Measurements from ENCODE around the gene NBEAL2. TPM values are rescaled to one million over a fixed set of nuclear protein-coding genes. Genes with fewer than 3 reads are reported as not detected.

NBEAL2 gene
- total RNA-seq, 1 donor, result 62.7 TPM

DNA sequence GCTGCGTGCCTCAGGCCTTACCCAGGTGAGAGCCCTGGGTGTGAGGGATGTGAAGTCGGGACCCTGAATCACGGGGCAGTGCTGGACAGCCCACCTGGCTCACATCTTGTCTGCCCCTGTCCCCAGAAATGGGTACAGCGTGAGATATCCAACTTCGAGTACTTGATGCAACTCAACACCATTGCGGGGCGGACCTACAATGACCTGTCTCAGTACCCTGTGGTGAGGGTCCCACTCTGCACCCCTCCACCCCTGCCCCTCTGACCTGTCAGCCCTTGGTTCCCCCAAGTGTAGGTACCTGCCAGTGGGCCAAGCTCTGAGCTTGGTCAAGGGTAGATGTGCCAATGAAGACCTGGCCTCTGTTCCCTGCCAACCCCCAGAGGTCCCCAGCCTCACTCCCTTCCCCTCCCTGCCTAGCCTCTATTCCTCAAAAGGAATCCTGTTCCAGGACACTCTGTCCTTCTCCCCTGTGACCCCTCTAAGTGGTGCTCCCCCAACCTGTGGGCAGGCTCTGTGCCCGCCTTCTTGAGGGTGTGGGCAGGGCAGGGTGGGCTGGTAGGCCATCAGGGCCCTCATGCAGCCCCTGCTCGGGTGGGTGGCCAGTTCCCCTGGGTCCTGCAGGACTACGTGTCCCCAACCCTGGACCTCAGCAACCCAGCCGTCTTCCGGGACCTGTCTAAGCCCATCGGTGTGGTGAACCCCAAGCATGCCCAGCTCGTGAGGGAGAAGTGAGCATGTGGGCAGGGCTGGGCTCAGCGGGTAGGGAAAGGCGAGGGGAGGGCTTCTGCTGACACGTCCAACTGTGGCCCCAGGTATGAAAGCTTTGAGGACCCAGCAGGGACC lies 25.1 kb downstream of the NBEAL2 start:
- Histone ChIP-seq H3K9me3 (ENCODE audit: low read depth, low read length) (no peaks in the 10 kb centered on the region), H3K4me3 (ENCODE audit: low read length) (no peak overlapping the region), H3K4me1 (ENCODE audit: insufficient read depth, low read length) (peaks cover 9% of the 10 kb centered on the region), H3K27me3 (ENCODE audit: insufficient read depth, low read length) (no peaks in the 10 kb centered on the region)

DNA sequence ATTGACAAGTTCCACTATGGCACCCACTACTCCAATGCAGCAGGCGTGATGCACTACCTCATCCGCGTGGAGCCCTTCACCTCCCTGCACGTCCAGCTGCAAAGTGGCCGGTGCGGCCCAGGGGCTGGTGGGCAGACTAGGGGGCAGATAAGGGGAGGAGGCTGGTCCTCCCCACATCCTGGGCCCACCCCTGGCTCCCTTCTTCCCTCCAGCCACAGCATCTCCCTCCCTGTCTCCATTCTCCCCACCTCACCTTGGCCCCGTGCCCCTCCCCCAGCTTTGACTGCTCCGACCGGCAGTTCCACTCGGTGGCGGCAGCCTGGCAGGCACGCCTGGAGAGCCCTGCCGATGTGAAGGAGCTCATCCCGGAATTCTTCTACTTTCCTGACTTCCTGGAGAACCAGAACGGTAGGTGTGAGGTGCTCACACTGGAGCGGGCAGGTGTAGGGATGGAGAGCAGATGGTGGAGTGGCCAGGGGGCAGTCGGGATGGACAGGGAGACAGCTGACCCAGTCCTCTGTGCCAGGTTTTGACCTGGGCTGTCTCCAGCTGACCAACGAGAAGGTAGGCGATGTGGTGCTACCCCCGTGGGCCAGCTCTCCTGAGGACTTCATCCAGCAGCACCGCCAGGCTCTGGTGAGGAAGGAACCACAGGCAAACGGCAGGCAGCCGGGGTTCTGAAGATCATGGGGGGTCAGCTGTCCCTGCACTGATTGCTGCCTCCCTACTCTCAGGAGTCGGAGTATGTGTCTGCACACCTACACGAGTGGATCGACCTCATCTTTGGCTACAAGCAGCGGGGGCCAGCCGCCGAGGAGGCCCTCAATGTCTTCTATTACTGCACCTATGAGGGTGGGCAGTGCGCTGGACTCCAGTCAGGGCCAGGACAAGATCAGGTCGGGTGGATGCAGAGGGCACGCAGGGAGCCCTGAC lies 26.0 kb downstream of the NBEAL2 start:
- H3K4me3 ChIP-seq (ENCODE audit: low read length), result no peak overlapping the region
- peaks cover 16% of the 10 kb centered on the region for H3K4me1 ChIP-seq (ENCODE audit: insufficient read depth, low read length)
- H3K27me3 ChIP-seq (ENCODE audit: insufficient read depth, low read length), result no peaks in the 10 kb centered on the region
- no peaks in the 10 kb centered on the region for H3K9me3 ChIP-seq (ENCODE audit: low read depth, low read length)

GRCh38 chr3:47006145-47006651 lies 26.7 kb downstream of the NBEAL2 start:
- no peaks in the 10 kb centered on the region for H3K27me3 ChIP-seq (ENCODE audit: insufficient read depth, low read length)
- H3K9me3 ChIP-seq (ENCODE audit: low read depth, low read length), result no peaks in the 10 kb centered on the region
- H3K4me3 ChIP-seq (ENCODE audit: low read length), result no peak overlapping the region
- H3K4me1 ChIP-seq (ENCODE audit: insufficient read depth, low read length), result peaks cover 16% of the 10 kb centered on the region

- H3K4me1 ChIP-seq (ENCODE audit: insufficient read depth, low read length), result peaks cover 16% of the 10 kb centered on the region
- H3K27me3 ChIP-seq (ENCODE audit: insufficient read depth, low read length), result no peaks in the 10 kb centered on the region
- no peaks in the 10 kb centered on the region for H3K9me3 ChIP-seq (ENCODE audit: low read depth, low read length)
- no peak overlapping the region for H3K4me3 ChIP-seq (ENCODE audit: low read length)
These were observed 27.5 kb downstream of the NBEAL2 start for GRCh38 chr3:47007001-47007400.

DNA sequence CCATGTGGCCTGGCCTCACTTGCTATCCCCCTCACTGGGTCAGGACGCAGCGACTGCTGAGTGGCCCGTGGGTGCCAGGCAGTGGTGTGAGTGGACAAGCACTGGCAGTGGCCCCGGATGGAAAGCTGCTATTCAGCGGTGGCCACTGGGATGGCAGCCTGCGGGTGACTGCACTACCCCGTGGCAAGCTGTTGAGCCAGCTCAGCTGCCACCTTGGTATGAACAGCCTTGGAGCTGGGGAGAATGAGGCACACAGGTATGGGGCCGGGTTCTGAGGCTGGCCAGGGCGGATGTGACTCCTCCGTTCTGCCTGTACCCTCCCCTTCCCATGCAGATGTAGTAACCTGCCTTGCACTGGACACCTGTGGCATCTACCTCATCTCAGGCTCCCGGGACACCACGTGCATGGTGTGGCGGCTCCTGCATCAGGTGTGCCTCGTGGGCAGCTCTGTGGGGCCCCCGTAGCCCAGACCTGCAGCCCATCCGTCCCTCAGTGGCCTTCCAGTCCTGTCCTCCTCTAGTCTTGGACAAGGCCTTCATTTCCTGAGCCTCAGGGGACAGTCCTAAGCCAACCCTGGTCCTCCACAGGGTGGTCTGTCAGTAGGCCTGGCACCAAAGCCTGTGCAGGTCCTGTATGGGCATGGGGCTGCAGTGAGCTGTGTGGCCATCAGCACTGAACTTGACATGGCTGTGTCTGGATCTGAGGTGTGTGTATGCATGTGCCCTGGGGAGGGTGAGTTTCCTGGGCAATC lies 28.2 kb downstream of the NBEAL2 start:
- Histone ChIP-seq H3K9me3 (ENCODE audit: low read depth, low read length) (no peaks in the 10 kb centered on the region), H3K4me1 (ENCODE audit: insufficient read depth, low read length) (peaks cover 16% of the 10 kb centered on the region), H3K4me3 (ENCODE audit: low read length) (no peak overlapping the region), H3K27me3 (ENCODE audit: insufficient read depth, low read length) (no peaks in the 10 kb centered on the region)

DNA sequence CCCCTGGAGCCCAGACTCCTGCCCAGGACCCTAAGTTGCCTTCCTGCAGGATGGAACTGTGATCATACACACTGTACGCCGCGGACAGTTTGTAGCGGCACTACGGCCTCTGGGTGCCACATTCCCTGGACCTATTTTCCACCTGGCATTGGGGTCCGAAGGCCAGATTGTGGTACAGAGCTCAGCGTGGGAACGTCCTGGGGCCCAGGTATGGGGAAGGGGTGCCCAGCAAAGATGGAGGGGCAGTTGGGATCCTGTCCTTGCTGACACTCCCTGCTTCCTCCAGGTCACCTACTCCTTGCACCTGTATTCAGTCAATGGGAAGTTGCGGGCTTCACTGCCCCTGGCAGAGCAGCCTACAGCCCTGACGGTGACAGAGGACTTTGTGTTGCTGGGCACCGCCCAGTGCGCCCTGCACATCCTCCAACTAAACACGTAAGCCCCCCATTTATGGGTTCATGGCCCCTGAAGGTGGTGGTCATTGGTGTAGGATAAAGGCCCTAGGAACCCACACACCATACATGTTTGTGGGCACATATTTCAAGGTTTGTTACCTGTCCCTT lies 28.8 kb downstream of the NBEAL2 start:
- Histone ChIP-seq H3K27me3 (ENCODE audit: insufficient read depth, low read length) (no peaks in the 10 kb centered on the region), H3K4me3 (ENCODE audit: low read length) (no peak overlapping the region), H3K9me3 (ENCODE audit: low read depth, low read length) (no peaks in the 10 kb centered on the region), H3K4me1 (ENCODE audit: insufficient read depth, low read length) (peaks cover 16% of the 10 kb centered on the region)

- Histone ChIP-seq H3K4me1 (ENCODE audit: insufficient read depth, low read length) (peaks cover 16% of the 10 kb centered on the region), H3K27me3 (ENCODE audit: insufficient read depth, low read length) (no peaks in the 10 kb centered on the region), H3K4me3 (ENCODE audit: low read length) (peak overlapping the region; percentile 31)
These were observed 29.4 kb downstream of the NBEAL2 start for GRCh38 chr3:47008851-47009224.

DNA sequence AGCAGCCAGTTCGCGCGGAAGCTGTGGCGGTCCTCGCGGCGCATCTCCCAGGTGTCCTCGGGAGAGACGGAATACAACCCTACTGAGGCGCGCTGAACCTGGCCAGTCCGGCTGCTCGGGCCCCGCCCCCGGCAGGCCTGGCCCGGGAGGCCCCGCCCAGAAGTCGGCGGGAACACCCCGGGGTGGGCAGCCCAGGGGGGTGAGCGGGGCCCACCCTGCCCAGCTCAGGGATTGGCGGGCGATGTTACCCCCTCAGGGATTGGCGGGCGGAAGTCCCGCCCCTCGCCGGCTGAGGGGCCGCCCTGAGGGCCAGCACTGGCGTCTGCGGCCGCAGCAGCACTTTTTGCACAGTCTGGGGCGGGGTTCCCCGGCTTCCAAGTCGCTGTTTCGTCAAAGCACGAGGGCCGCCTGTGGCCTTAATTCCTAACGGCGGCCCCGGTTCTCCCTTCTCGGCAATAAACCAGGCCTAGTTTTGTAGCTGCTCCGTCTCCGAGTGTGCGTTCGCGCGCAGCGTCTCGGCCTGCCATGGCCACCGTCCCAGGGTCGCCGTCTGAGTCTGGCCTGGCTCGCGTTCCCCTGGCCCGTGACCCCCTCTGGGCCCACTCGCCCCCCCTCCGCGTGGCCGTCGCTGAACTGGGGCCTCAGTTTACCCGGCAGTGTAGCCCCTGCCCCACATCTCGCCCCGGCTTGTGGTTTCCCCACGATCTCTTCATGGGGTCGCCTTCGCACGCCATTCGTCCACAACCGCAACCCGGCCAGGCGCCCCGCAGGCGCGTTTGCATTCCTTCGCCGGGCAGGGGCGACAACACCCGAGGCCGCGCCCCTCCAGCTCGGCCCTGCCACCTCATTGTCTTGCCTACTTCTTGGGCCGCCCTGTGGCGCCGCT lies 30.0 kb downstream of the NBEAL2 start:
- Histone ChIP-seq H3K4me1 (ENCODE audit: insufficient read depth, low read length) (peaks cover 16% of the 10 kb centered on the region), H3K4me3 (ENCODE audit: low read length) (peak overlapping the region; percentile 31), H3K9me3 (ENCODE audit: low read depth, low read length) (no peaks in the 10 kb centered on the region), H3K27me3 (ENCODE audit: insufficient read depth, low read length) (no peaks in the 10 kb centered on the region)

More at GRCh38 chr3:47008851-47009224, 29.4 kb downstream of the NBEAL2 start:
- H3K9me3 ChIP-seq (ENCODE audit: low read depth, low read length), result no peaks in the 10 kb centered on the region

GRCh38 chr3:47010111-47010712 lies 30.7 kb downstream of the NBEAL2 start:
- Histone ChIP-seq H3K27me3 (ENCODE audit: insufficient read depth, low read length) (no peaks in the 10 kb centered on the region), H3K9me3 (ENCODE audit: low read depth, low read length) (no peaks in the 10 kb centered on the region), H3K4me1 (ENCODE audit: insufficient read depth, low read length) (peaks cover 16% of the 10 kb centered on the region), H3K4me3 (ENCODE audit: low read length) (no peak overlapping the region)

DNA sequence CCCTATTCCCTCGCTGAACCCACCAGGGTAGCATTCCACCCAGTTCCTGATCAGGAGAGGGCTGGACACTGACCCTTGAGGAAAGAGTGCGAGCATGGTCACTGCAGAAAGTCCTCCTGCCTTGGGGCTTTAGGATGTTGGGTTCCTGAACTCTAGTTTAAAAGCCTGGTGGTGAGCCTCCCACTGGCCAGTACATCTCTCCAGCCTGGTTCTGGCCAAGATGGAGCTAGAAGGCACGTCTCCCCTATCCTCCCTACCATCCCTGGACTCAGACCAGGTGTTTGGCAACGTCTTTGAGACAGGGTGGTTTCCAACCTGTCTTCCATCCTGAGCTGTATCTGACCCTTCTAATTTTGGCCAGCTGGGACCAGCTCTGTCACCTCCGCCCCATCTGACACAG lies 31.4 kb downstream of the NBEAL2 start:
- Histone ChIP-seq H3K4me3 (ENCODE audit: low read length) (no peak overlapping the region), H3K4me1 (ENCODE audit: insufficient read depth, low read length) (peaks cover 16% of the 10 kb centered on the region), H3K27me3 (ENCODE audit: insufficient read depth, low read length) (no peaks in the 10 kb centered on the region), H3K9me3 (ENCODE audit: low read depth, low read length) (no peaks in the 10 kb centered on the region)

GRCh38 chr3:47011371-47011770 lies 31.9 kb downstream of the NBEAL2 start:
- H3K4me3 ChIP-seq (ENCODE audit: low read length), result no peak overlapping the region
- no peaks in the 10 kb centered on the region for H3K9me3 ChIP-seq (ENCODE audit: low read depth, low read length)
- H3K4me1 ChIP-seq (ENCODE audit: insufficient read depth, low read length), result peaks cover 16% of the 10 kb centered on the region
- no peaks in the 10 kb centered on the region for H3K27me3 ChIP-seq (ENCODE audit: insufficient read depth, low read length)

- Histone ChIP-seq H3K4me1 (ENCODE audit: insufficient read depth, low read length) (peaks cover 28% of the 10 kb centered on the region), H3K9me3 (ENCODE audit: low read depth, low read length) (no peaks in the 10 kb centered on the region), H3K27me3 (ENCODE audit: insufficient read depth, low read length) (no peaks in the 10 kb centered on the region), H3K4me3 (ENCODE audit: low read length) (no peak overlapping the region)
These were observed 33.1 kb downstream of the NBEAL2 start for GRCh38 chr3:47012342-47013230.
